Fibroblast of pulmonary artery (primary cell): ENCODE data around the gene LRTM1.

ENCODE experiments used
- DNase-seq: peaks from one replicate; pipeline ENCODE4 v3.0.0-alpha.2; 2010; ENCODE audit warnings: low read depth
- H3K4me3 ChIP-seq: replicated peaks from 2 replicates; pipeline ENCODE4 v1.5.1; 2011; ENCODE audit warnings: low read depth, mild to moderate bottlenecking, control low read depth, low read length, moderate library complexity
- CTCF ChIP-seq: IDR thresholded peaks from 2 replicates; pipeline ENCODE4 v1.5.1; 2011; ENCODE audit warnings: mild to moderate bottlenecking, control low read depth, low read length, inconsistent platforms; ENCODE audit errors: missing control alignments

LRTM1 gene

DNA sequence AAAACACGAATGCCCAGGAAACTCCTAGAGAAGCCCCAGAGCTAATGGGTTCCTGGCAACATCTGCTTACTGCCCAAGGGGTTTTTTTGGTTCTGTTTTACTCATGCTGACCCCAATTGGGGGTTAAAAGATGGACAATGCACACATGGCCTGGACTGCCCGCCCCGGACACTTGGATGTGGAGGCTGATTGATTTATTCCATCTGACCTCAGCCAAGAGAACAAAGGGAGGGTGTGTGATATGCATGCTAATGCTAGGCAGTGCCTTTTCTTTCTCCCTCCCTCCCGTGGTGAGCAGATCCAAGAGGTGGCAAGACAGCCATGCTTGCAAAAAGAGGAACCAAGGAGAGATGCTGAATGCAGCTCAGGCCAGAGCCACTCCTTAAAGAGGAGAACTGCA lies 3.3 kb upstream of the LRTM1 start:
- TF ChIP-seq CTCF: no peak
- H3K4me3 ChIP-seq: no peak overlapping the region
- DNase-seq: no peak

- no peak for TF ChIP-seq CTCF
- H3K4me3 ChIP-seq: no peak overlapping the region
- no peak for DNase-seq
These were observed 9.3 kb downstream of the LRTM1 start for GRCh38 chr3:54918516-54918915.

GRCh38 chr3:54917862-54918261 lies 10.0 kb downstream of the LRTM1 start:
- no peak for DNase-seq
- TF ChIP-seq CTCF: no peak
- H3K4me3 ChIP-seq: no peak overlapping the region

DNA sequence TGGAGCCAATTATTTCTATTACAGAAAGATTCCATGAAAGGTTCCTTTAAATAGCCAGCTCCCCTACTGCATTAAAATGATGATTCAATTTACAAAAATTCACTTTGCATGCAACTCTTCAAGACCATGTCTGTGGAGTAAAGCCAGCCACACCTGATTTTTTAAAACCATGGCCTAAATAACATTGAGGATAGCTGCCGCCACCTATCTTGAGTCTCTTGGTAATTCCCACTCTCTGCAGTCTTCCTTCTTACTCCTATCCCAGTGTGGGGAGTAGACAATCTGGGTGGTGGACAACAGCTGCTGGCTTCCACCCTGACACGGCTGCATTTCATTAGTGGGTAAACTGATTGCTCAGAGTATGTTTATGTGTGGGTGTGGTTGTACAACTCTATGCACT lies 10.7 kb downstream of the LRTM1 start:
- no peak for TF ChIP-seq CTCF
- no peak overlapping the region for H3K4me3 ChIP-seq
- no peak for DNase-seq

- TF ChIP-seq CTCF: no peak
- no peak for DNase-seq
- H3K4me3 ChIP-seq: no peak overlapping the region
These were observed 11.1 kb downstream of the LRTM1 start for GRCh38 chr3:54916732-54917131.

- DNase-seq: no peak
- TF ChIP-seq CTCF: no peak
- H3K4me3 ChIP-seq: no peak overlapping the region
These were observed 11.9 kb downstream of the LRTM1 start for GRCh38 chr3:54915976-54916375.

- no peak overlapping the region for H3K4me3 ChIP-seq
- no peak for DNase-seq
- no peak for TF ChIP-seq CTCF
These were observed 12.7 kb downstream of the LRTM1 start for GRCh38 chr3:54915181-54915580.
